Spleen (tissue), 3 donors: ENCODE data around the gene CTNNA2.

Experiments used
- POLR2A ChIP-seq, 3 donors: fragments of 450-650 bp; IDR thresholded peaks; one replicate each; pipeline ENCODE4 v1.5.1; 2017; ENCODE audit warnings: antibody characterized with exemption in 3 of 3, mild to moderate bottlenecking in 1 of 3
- POLR2AphosphoS5 ChIP-seq, 3 donors: sonication (generic); formaldehyde crosslinking; IDR thresholded peaks; one replicate each; pipeline ENCODE4 v1.5.1; 2017; ENCODE audit warnings: antibody characterized with exemption in 3 of 3

DNA sequence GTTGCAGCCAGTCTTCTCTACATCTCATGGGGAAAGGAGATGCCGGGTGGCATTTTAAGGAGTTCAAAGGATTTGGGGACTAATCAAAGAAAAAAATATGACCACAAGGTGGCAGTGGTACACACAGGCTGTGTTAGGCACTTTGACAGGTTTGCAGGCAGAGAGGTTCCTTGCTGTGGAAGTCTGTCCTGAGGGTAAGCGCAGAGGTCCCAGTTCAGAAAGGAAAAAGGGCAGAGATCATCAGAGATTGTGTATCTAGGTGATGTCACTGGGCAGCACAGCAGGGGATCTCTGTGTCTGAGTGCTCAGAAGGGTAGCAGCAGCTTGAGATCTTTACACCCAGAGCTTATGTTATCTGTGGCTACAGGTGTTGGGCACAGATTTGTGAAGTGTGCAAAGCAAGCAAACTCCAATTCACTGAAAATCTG lies 560.3 kb downstream of the CTNNA2 start:
- TF ChIP-seq POLR2A (IDR thresholded peaks at IDR 0.05) (no peak), POLR2AphosphoS5 (IDR thresholded peaks at IDR 0.05) (no peak)
